ENCODE measurements around the gene ANKRD33B.
A peak's percentile ranks its signal among the peaks of the same experiment; 100 is the strongest.
"Not testable (repeated sequence)": the region's sequence is repeated elsewhere in the genome, so short reads cannot be mapped to it uniquely, and the experiment has no call there.

ANKRD33B gene

GRCh38 chr5:10556893-10557746, 6.8 kb upstream of the ANKRD33B start:
- no peak for DNase-seq (ENCODE audit: low spot score)

- DNase-seq (ENCODE audit: low spot score) = no peak
Observed at GRCh38 chr5:10559151-10559550, 4.7 kb upstream of the ANKRD33B start.

- no peak for DNase-seq (ENCODE audit: low spot score)
Observed at GRCh38 chr5:10559871-10560270, 4.0 kb upstream of the ANKRD33B start.

GRCh38 chr5:10562201-10563109, 1.4 kb upstream of the ANKRD33B start:
- no peak for DNase-seq (ENCODE audit: low spot score)

- DNase-seq (ENCODE audit: low spot score) = no peak
Observed at GRCh38 chr5:10563110-10563944, 543 bp upstream of the ANKRD33B start.

GRCh38 chr5:10564838-10565784, 1.2 kb downstream of the ANKRD33B start:
- DNase-seq (ENCODE audit: low spot score) = no peak

- peak; percentile 22 for DNase-seq (ENCODE audit: low spot score)
Observed at GRCh38 chr5:10565785-10566542, 2.1 kb downstream of the ANKRD33B start.

GRCh38 chr5:10566543-10567068, 2.7 kb downstream of the ANKRD33B start:
- DNase-seq (ENCODE audit: low spot score) = no peak

- DNase-seq (ENCODE audit: low spot score) = no peak
Observed at GRCh38 chr5:10567121-10567591, 3.3 kb downstream of the ANKRD33B start.

GRCh38 chr5:10567781-10568321, 4.0 kb downstream of the ANKRD33B start:
- DNase-seq (ENCODE audit: low spot score) = peak; percentile 82

GRCh38 chr5:10570540-10570939, 6.7 kb downstream of the ANKRD33B start:
- DNase-seq (ENCODE audit: low spot score) = not testable (repeated sequence)

GRCh38 chr5:10572451-10572850, 8.6 kb downstream of the ANKRD33B start:
- no peak for DNase-seq (ENCODE audit: low spot score)

GRCh38 chr5:10573487-10574145, 9.7 kb downstream of the ANKRD33B start:
- DNase-seq (ENCODE audit: low spot score) = no peak

GRCh38 chr5:10574879-10575278, 11.0 kb downstream of the ANKRD33B start:
- not testable (repeated sequence) for DNase-seq (ENCODE audit: low spot score)

- DNase-seq (ENCODE audit: low spot score) = no peak
Observed at GRCh38 chr5:10576121-10576789, 12.4 kb downstream of the ANKRD33B start.

GRCh38 chr5:10576790-10577189, 12.9 kb downstream of the ANKRD33B start:
- DNase-seq (ENCODE audit: low spot score) = no peak

GRCh38 chr5:10577371-10578292, 13.8 kb downstream of the ANKRD33B start:
- DNase-seq (ENCODE audit: low spot score) = no peak
